T-helper 9 cell (primary cell): ENCODE measurements around the gene URI1.
"Not testable (repeated sequence)": the region's sequence is repeated elsewhere in the genome, so short reads cannot be mapped to it uniquely, and the experiment has no call there.

Source experiments
- DNase-seq: peaks from one replicate; pipeline ENCODE4 v3.0.0-alpha.2; 2020

URI1 gene

DNA sequence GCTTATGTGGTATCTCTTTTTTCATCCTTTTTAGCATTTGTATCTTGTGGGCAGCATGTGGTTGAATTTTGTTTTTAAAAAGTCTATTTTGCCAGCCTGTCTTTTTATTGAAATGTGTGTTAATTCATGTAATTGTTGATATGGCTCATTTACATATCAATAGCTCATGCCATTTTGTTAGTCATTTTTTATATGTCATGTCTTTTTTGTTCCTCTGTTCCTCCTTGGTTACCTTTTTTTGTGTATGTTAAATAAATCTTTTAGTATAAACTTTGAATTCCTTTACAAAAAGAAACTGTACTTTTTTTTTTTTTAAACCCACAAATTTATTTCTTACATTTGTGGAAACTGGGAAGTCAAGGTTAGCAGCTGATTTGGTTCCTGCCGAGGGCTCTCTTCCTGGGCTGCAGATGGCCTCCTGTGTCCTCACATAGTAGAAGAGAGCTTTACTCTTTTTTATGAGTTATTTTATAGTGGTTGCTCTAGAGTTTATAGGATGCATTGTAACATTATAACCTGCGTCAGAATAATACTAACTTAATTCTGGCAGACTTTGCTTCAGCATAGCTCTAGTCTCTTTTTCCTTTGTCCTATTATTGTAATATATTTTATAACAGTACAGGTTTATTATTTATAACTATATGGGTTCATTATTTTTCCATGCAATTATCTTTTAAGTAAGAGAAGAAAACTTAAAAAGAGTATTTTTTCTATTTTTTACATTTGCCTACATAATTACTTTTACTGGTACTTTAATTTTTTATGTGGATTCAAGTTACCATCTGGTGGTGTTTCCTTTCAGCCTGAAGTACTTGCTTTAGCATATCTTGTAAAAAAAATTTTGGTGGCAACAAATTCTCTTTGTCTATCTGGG lies 86.3 kb downstream of the URI1 start:
- DNase-seq, result no peak

DNA sequence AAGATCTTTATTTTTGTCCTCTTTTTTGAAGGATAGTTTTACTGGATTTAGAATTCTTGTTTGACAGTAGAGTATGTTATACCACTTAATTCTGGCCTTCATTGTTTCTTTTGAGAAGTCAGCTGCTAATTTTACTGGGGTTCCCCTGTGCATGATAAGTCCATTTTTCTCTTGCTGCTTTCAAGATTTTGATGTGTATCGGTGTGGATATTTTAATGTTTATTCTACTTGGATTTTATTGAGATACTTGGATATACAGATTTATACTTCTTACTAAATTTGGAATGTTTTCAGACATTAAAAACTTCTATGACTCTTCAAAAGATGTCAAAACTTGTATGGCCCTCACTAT lies 86.9 kb downstream of the URI1 start:
- no peak for DNase-seq

DNA sequence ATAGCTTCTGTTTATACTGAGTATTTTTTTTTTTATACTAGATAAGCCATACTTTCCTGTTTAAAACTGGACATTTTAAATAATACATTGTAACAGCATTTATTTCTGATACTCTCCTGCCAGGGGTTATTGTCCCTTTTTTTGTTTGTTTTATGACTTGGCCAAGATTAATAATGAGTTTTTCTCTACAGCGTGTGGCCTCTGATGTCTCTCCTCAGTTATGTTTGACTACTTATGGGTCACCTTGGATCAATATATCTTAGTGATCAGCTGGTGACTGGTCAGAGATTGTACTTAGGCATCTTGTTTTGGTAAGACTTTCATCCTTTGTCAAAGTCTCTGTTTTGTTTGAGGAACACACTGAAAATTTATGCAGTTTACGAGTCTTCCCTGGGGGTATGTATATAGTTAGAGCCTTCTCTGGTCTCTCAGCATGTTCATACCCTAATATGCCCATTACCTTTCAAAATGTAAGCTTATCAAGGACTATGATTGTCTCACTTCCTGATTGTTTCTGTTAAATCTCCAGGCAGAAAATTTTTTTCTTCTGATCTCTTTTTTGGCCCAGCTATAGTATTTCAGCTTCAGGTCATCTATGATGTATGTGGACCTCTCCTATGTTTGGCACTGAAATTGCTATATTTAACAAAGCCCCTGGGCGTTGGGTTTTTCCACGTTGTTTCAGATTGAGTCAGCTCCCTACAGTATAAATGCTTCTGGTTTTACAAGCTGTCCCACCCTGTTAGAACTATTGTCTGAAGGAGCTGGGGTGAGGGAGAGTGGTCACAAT lies 87.9 kb downstream of the URI1 start:
- DNase-seq, result no peak

DNA sequence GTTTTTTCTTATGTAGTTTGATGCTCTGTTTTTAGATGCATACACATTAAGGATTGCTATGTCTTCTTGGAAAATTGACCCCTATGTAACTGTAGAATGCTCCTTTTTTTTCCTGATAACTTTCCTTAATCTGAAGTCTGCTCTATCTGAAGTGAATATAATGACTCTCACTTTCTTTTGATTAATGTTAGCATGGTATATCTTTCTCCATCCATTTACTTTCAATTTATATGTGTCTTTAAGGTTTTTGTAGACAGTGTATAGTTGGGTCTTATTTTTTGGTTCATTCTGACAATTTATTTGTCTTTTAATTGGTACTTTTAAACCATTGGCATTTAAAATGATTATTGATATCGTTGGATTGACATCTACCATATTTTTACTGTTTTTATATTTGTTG lies 92.3 kb downstream of the URI1 start:
- DNase-seq, result no peak

DNA sequence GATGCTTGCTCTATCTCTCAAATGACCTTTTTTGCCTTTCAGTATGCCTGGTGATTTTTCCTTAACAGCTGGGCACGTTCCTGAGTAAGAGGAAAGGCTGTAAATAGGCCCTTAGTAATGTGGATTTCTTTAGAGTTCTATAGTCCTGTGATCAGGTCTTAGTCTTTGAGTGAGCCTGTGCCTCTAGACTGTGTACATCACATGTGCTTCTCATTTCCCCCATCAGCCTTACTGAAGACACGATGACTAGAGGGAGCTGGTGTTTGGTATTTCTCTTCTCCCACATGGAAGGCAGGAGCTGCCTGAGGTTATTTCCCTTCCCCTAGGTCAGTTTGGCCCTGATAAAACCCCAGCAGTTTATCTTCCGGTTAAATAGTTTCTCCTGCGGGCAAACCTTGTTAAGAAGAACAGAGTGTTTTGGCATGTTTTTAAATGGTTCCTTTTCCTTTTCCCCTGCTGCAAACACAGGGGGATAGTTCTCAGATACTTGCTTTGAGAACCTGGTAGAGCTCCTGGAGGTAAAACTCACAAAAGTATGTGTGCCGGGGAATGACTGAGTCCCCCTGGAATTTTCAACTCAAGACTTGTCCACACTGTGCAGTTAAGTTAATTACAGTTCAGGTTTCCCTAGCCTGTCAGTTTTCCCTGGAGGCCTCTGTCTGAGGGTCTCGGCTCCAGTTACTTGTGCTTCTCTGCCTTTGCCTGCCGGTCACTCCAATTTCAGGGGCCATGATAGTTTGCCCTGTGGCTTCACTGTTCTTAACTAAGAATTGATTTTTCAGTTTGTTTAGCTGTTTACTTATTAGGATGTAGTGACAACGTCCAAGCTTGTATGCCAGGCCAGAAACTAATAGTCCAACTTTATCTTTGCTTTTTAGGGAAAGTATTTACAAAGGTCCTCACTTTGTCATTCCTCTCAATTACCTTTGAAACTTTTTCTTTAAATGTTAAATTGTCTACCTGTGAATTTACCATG lies 94.4 kb downstream of the URI1 start:
- no peak for DNase-seq

DNA sequence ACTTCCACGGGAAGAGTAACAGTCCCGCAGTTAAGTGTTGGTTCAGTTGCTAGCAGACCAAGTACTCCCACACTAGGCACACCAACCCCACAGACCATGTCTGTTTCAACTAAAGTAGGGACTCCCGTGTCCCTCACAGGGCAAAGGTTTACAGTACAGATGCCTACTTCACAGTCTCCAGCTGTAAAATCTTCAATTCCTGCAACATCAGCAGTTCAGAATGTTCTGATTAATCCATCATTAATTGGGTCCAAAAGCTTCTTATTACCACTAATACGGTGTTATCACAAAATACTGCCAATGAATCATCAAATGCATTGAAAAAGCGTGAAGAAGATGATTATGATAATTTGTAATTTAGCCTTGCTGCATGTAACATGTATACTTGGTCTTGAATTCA lies 95.8 kb downstream of the URI1 start:
- no peak for DNase-seq

DNA sequence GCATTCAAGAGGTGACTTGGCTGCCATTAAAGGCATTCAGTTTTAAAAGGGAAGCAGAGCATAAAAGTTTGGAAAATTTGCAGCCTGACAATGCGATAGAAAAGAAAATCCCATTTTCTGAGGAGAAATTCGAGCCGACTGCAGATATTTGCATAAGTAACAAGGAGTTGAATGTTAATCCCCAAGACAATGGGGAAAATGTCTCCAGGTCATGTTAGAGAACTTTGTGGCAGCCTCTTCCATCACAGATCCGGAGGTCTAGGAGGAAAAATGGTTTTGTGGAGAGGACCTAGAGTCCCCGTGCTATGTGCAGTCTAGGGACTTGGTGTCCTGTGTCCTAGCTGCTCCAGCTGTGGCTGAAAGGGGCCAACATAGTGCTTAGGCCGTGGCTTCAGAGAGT lies 99.9 kb downstream of the URI1 start:
- DNase-seq, result not testable (repeated sequence)

DNA sequence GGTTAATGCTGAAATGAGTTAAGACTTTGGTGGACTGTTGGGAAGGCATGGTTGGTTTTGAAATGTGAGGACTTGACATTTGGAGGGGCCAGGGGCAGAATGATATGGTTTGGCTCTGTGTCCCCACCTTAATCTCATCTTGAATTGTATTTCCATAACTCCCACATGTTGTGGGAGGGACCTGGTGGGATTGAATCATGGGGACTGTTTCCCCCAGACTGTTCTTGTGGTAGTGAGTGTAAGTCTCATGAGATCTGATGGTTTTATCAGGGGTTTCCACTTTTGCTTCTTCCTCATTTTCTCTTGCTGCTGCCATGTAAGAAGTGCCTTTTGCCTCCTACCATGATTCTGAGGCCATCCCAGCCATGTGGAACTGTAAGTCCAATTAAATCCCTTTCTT lies 101.0 kb downstream of the URI1 start:
- not testable (repeated sequence) for DNase-seq

DNA sequence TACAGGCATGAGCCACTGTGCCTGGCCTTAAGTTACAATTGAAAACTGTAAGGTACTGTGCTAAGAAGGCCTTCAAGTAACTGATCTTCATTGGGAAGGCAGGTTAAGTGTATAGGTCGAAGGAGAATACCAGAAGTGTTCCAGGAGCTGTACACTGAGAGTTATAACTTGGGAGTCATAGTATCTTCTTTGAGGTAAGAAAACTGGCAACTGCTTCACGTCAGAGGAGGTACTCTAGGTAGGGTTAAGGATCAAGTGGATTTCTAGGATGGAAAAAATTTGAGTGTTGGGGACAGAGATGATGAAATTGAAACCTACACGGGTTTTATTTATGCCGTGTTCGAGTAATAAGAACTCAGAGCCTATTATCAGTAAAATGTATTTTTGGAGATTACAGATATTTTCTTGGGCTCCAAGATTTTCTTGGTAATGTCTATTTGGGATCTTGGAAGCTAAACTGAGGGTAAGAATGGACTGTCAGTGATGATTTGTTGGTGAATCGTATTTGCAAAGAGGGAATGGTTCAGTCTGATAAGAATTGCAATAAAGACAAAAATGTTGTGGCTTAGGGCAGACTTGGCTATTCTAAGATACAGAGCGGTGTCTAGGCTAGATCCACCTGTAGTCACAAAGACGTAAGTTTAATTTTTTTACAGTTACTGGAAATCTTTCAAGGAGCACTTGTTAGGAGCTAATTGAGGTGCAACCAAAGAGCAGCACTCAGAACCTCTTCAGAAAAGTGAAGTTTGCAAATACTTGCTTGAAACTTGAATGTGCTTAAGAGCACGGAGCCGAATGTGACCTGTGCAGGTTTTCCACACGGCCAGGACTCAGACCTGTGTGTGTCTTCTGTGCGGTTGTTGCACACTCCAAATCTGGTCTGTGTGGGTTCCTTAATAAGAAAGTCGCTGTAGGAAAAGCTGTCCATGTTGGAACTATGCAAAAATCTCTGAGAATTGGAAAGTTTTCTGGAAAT lies 102.5 kb downstream of the URI1 start:
- no peak for DNase-seq

DNA sequence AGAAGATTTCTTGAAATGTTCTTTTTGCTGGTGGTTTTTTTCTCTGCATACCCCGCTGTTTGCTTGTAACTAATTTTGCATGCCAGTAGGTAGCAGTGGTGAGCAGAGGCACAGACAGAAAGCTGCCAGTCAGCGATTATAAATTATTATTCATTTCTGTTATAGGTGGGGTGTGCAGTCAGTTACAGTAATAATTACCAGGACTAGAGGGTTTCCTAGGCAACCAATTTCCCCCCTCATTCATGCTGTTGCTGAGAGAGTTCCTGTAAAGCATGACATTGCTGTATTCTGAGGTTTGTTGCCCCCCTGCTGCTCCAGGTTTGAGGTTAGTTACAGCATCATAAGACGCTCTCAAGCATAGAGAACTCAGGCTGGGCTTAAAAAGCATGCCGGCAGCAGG lies 104.5 kb downstream of the URI1 start:
- no peak for DNase-seq

DNA sequence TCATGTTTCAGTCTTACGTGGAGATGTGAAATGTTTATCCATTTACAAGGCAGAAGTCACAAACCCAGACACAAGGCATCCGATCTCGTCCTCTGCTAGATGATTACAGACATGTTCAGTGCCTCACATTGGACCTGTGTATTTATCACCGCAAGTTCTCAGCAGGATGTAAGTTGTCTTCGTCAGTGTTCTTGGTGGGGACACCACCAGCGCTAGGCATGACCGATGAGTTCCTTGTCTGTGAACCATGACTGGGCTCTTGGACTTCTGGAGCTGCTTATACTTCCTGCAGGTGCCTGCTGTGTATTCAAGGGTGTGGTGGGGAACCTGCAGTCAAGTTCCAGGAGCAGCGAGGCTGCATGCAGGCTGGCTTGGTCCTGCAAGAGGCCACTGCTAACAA lies 105.4 kb downstream of the URI1 start:
- no peak for DNase-seq

DNA sequence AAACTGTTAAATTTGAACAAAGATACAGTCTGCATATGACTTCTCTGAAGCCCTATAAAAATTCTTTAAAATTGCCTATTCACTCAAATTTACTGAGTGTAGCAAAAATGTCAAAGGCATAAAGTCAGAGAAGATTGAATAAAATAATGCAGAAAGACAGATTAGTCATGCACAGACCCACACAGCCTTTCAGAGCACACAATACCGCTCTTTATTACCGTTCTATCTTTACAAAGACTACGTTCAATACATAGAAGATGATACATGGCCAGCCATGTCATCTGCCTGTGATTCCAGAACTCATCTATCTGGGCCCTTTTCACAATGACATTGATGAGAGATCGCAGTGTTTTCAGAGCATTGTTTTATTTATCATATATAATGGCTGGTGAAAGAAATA lies 107.2 kb downstream of the URI1 start:
- DNase-seq, result no peak

DNA sequence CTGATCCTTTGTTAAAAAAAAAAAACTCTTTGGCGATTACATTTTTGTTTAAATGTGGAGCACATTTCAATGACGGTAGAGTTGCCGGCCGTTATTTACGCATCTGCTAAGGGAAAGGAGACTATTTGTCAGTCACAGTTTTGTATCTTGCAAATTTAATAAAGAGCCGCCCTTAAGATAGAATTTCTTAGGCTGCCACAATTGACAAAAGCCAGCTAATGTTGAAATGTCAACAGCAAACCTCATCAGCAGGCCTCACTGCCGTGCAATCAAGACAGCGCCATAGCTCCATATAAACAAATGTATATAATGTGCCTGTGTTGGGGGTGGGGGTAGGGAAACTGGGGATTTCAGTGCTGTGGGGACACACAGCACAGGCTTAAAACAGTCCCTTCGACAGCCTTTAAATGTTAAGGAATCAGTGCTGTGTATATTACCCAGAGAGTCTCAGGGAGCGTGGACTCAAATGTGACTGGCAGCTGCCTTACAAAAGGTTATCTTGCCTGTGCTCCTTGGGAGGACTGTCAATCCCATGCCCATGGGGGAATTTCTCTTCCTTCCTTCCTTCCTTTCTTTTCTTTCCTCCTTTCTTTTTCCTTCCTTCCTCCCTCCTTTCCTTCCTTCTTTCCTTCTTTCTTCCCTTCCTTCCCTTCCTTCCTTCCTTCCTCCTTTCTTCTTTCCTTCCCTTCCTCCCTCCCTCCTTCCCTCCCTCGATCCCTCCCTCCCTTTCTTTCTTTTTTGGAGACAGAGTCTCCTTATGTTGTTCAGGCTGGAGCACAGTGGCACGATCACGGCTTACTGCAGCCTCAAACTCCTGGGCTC lies 108.0 kb downstream of the URI1 start:
- no peak for DNase-seq

DNA sequence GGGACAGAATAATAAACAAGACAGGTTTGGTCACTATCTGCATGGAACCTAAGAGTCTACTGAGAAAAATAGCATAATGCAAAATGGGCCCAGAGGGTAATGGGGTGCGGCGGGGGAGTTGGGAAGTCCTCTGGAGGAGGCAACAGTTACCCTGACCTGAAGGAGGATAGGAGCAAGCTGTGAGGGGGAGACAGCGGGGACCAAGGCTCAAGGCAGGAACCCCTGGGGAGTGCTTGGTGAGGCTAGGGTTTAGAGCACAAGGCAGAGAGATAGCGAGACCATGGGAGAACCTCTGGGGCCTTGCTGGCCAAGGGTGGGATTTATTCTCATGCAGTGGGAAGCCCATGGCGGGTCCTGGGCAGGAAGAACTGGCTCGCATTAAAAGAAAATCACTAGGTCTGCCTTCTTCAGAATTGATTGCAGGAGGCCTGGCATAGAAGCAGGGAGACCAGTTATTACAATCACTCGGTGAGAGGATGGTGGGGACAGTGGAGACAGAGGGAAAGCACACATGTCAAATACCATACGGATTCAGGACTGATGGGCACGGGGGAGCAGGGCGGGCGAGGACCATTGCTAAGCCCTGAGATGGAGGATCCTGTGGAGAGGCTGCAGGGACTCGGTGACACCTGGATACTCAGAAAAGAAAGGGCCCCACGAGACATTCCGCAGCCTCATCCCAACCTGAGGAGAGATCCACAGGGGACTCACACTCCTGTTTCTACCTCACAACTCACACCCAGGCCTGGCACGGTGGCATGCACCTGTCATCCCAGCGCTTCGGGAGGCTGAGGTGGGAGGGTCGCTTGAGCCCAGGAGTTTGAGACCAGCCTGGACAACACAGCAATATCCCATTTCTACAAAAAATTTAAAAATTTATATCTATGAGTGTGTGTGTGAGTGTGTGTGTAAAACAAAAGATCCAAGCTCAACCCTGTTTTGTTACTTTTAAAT lies 110.4 kb downstream of the URI1 start:
- DNase-seq, result no peak

DNA sequence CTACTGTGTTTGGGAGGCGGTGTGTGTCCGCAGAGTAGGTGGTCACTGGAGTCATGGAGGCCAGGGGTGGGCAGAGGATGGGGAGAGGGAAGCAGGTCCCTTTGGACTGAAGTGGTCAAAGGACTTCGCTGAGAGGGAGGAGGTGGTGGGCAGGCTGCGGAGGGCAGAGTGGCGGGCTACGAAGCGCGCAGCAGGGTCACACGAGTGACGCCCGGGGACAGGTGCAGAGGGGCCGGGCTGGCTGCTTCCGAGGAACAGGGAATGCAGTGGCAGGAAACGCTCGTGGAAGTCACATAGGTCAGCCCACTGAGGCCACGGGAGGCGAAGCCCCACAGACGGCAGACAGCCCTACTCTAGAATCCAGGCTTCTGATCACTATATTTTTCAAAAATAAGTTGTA lies 111.5 kb downstream of the URI1 start:
- DNase-seq, result no peak

DNA sequence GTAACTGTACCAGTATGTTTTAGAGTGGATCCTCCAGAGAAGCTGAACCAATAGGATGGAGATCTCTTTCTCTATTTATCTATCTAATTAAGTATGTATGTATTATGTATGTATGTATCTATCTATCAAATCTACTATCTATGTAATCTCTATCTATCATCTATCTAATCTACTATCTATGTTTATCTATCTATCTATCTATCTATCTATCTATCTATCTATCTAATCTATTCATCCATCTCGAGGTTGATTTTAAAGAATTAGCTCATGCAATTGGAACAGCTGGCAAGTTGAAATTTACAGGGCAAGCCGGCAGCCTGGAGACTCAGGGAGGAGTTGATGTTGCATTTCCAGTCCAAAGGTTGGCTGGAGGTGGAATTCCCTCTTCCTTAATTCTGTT lies 112.2 kb downstream of the URI1 start:
- DNase-seq, result no peak

DNA sequence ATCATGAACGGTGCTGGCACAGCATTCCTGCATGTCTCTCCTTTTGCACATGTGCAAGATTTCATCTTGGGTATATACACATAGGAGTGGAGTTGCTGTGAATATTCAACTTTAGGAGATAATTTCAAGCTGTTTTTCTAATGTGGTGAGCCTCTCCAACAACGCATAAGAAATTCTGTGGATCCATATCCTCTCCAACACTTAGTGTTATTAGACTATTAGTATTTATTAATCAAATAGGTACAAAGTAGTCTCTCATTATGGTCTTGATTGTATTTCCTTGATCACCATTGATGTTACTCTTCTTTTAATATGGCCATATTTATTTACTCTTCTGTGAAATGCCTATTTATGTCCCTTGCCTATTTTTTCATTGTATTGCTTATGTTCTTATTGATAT lies 114.5 kb downstream of the URI1 start:
- no peak for DNase-seq

DNA sequence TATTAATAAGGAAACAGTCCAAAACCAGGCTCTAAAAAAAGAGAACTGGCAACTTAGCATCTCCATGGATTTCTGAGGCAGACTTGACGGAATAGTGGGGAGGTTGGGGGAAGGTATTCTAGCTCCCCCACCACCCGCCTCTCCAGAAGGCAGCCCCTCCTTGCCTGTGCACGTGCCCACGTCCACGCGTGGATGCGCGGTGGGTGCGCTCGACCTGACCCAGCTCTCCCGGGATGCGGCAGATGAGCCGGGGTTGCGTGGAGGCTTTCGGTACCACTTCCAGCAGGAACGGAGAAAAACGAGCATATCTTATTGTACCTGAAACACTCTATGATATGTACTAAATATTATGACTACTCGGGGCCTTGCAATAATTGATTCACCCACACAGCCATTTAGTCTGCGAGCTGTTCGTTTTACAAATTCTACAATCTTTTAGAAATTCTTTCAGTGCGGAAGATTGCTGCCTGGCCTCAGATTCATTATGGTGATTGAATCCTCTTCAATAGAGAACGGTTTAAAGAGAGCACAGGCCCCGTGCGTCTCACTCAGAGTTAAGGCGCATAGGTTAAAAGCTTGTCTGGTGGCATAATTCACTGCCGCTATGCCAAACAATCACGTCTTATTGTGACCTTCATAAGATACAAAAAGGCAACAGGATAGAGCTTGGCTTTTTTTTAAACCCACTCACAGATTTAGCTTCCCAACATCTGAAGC lies 117.9 kb downstream of the URI1 start:
- DNase-seq, result no peak
